ENCODE measurements around the gene HBB.

The HBB gene

GRCh38 chr11:5232176-5232575 lies 5.3 kb upstream of the HBB start:
- no peak overlapping the region for H3K4me3 ChIP-seq (ENCODE audit: low read depth, low read length)
- DNase-seq (ENCODE audit: low read depth), result no peak
- no peak for TF ChIP-seq CTCF (conservative IDR thresholded peaks at IDR 0.05; ENCODE audit: low read depth, low read length)

- no peak for TF ChIP-seq CTCF (conservative IDR thresholded peaks at IDR 0.05; ENCODE audit: low read depth, low read length)
Observed at GRCh38 chr11:5231111-5231510, 4.2 kb upstream of the HBB start.

GRCh38 chr11:5230266-5230665 lies 3.4 kb upstream of the HBB start:
- TF ChIP-seq CTCF (conservative IDR thresholded peaks at IDR 0.05; ENCODE audit: low read depth, low read length), result no peak
- no peak for DNase-seq (ENCODE audit: low read depth)
- H3K4me3 ChIP-seq (ENCODE audit: low read depth, low read length), result no peak overlapping the region

More at GRCh38 chr11:5231111-5231510, 4.2 kb upstream of the HBB start:
- no peak overlapping the region for H3K4me3 ChIP-seq (ENCODE audit: low read depth, low read length)
- DNase-seq (ENCODE audit: low read depth), result no peak

GRCh38 chr11:5229796-5230195 lies 2.9 kb upstream of the HBB start:
- H3K4me3 ChIP-seq (ENCODE audit: low read depth, low read length), result no peak overlapping the region
- no peak for DNase-seq (ENCODE audit: low read depth)
- TF ChIP-seq CTCF (conservative IDR thresholded peaks at IDR 0.05; ENCODE audit: low read depth, low read length), result no peak

GRCh38 chr11:5229356-5229755 lies 2.5 kb upstream of the HBB start:
- DNase-seq (ENCODE audit: low read depth), result no peak
- H3K4me3 ChIP-seq (ENCODE audit: low read depth, low read length), result no peak overlapping the region
- TF ChIP-seq CTCF (conservative IDR thresholded peaks at IDR 0.05; ENCODE audit: low read depth, low read length), result no peak

- TF ChIP-seq CTCF (conservative IDR thresholded peaks at IDR 0.05; ENCODE audit: low read depth, low read length), result no peak
- DNase-seq (ENCODE audit: low read depth), result no peak
- H3K4me3 ChIP-seq (ENCODE audit: low read depth, low read length), result no peak overlapping the region
Observed at GRCh38 chr11:5228124-5228523, 1.3 kb upstream of the HBB start.

- DNase-seq (ENCODE audit: low read depth), result no peak
- no peak for TF ChIP-seq CTCF (conservative IDR thresholded peaks at IDR 0.05; ENCODE audit: low read depth, low read length)
- no peak overlapping the region for H3K4me3 ChIP-seq (ENCODE audit: low read depth, low read length)
Observed at GRCh38 chr11:5227681-5228080, 810 bp upstream of the HBB start.
